ENCODE results near the gene TNFRSF4.
"Not testable (repeated sequence)": the region's sequence is repeated elsewhere in the genome, so short reads cannot be mapped to it uniquely, and the experiment has no call there.

Gene TNFRSF4
- total RNA-seq: 22.0 to 42.8 (median 27.6) reads per million in 4 donors

DNA sequence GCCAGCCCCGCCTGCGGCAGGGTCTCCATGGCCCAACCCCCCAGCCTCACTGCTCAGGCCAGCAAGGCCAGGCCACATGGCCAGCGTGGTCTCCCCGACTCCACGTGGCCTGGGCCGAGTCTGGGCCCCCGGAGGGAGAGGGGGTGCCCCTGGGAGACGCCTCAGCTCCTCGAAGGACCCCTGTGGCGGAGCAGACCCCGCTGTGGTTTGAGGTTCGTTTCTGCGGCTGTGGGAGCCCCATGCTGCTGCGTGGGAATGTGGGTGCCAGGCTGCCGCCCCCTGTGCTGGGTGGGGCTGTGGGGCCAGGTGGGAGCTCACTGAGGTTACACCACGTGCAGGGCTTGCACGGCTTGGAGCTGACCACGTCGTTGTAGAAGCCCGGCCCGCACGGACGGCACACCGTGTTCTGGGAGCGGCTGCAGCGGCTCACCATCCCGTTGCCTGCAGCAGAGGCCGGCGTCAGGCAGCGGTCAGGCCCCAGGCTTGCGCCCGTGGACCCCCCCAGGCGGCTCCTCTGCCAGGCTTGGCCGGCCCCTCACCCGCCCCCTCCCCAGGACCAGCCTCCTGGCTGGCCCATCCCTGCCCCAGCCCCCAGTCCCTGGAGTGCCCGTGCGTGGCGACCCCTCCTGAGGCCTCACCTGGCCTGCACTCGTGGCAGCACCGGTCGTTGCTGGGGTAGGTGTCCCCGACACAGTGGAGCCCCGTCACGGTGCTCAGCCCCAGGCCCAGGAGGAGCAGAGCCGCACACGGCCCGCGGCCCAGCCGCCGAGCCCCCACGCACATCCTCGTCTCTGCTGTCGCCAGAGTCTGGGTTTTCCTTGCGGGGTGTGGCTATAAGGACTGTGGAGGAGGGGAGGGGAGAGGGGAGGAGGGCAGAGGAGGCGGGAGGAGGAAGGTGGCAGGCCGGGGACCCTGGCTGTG is at the start of gene TNFRSF4:
TSS of gene TNFRSF4 (minus strand) at position 809 of the 921 bp plus-strand sequence. CDS start at position 783, 26 bp downstream.
- DNase-seq: peak in 4 of 5 donors; percentile 9 to 58 (median 30)

DNA sequence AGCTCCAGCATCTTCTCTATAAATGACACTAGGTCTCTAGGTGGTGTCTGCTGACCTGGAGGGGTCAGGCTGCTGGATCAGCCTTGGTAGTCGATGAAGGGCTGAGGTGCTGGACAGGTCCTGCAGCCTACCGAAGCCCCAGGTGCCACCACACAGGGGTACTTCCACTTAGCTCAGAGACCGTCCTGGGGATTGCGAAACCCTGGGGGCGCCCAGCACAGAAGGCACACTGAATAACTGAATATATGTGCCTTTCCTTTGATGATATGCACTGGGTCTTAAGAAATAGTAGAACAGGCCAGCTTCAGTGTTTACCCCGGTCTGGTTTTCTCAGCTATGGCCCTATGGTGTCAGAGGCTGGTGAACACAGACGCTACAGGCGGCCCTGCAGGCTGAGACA is 48.8 kb upstream of the TNFRSF4 start:
- no peak for DNase-seq

GRCh38 chr1:1262071-1262470 is 48.1 kb upstream of the TNFRSF4 start:
- no peak for DNase-seq

DNA sequence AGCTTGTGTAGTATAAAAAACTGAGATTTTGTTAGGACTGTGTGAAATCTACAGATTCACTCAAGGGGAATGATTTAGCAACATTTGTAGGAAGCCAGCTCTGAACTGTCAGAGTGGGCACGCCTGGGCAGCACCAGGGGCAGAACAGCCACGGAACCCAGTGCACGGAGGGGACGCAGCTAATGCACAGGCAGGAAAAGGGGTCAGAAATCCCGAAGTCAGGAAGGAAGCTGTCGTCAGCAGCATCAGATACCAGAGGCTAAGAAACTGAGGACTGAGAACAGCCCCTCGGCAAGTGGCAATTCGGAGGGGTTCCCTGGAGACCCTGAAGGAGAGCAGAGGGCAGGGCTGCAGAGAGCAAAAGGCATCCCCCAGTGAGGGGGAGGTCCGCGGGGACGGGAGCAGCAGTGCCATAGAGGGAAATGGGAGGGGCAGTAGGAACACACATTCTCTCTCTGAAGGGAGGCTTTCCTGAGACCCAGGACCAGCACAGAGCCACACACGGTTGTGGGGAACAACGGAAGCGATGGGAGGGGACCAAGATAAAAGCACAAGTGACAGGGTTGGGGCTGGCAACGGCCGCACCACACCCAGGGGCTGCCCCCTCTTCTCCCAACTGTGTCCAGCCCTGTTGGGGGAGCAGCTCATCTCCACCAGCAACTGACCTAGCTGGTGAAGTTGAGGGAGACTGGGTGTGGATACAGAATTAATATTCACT is 47.0 kb upstream of the TNFRSF4 start:
- DNase-seq: no peak

GRCh38 chr1:1259951-1260600 is 46.1 kb upstream of the TNFRSF4 start:
- no peak for DNase-seq

- DNase-seq: no peak
Measured at GRCh38 chr1:1259540-1259939, 45.6 kb upstream of the TNFRSF4 start.

GRCh38 chr1:1259119-1259488 is 45.2 kb upstream of the TNFRSF4 start:
- no peak for DNase-seq

DNA sequence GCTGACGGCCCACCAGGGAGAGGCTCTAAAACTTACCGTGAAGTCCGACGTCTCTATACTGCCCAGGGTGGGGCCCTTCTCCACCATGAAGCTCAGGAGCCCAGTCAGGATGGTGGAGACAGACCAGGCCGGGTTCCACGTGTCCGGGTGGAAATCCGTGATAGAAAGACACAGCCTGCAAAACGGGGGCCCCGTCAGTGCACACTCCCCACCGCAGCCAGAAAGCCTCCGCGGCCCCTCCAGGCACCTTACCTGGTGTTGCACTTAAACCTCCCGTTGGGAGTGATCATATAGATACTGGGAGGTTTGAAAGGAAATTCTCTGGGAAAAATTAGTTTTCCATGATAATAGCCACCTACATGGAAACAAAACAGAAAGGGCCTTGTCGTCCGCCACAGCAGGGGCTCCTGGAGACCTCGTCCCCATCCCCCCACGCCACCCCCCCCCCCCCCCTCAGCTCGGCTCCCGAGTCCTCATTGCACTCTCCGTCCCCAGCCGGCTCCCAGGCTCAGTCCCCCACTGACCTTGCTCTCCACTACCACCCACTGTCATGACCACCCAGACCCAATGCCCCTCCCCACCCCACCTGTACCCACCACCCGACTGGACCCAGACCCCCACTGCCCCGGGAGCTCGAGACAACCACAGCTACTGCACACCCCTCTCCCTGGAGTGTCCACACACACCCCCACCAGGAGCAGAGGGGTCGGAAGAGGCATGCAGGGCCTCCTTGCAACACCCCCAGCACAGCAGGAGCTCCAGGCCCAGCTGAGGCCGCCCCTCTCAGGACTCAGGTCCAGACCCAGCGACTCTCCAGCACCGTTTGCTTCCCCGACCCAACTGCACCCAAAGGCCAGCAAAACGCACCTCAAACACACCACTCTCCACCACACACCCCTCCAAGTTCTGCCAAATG is 43.3 kb upstream of the TNFRSF4 start:
- DNase-seq: no peak

DNA sequence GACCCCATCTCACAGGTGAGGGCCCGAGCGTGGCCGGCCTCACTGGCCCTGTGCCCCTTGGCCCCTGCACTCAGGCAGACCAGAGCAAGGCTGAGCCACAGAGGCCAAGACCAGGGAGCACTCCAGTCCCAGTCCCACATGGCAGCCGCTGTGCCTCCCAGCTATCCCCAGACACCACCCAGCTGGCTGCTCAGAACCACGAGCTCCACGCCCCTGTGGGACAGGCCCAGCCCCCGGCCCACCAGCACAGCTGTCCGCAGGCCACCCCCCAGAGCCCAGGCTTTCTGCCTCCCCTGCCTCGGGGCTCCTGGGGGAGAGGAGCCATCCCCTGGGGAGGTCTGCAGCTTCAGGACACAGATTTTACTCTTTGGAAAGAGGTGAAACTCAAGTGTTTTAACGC is 41.7 kb upstream of the TNFRSF4 start:
- DNase-seq: no peak

DNA sequence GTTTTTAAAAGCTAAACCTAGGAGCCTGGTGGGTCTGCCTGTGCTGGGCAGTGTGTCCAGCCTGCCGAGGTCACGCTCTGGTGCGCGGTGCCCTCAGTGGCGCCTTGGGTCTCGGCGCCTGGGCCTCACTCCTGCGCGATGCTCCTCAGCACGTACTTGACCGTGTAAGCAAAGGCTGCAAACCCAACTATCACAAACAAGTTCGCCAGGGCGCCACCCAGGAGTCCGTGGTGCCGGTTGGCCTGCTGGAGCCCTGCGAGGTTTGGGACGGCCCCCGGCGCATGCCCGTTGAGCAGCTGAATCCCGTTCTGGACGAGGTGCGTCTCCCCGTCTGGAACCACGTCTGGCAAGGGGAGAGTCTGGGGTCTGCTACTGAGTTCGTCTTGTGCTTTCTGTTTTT is 41.1 kb upstream of the TNFRSF4 start:
- DNase-seq: no peak

DNA sequence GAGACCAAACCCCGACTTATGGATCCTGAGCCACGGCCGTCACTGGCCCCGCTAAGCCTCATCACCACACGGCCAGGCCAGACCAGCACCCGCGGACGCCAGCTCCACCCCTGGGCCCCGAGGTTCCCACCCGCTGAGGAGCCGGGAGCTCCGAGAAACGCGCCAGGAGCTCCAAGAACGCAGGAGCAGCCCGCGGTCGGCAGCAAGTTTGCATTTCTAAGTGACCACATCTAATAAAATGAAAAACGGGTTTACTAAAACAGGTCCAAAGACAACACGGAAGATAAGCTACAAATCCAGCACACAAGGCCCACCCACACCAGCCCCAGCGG is 40.7 kb upstream of the TNFRSF4 start:
- DNase-seq: no peak

DNA sequence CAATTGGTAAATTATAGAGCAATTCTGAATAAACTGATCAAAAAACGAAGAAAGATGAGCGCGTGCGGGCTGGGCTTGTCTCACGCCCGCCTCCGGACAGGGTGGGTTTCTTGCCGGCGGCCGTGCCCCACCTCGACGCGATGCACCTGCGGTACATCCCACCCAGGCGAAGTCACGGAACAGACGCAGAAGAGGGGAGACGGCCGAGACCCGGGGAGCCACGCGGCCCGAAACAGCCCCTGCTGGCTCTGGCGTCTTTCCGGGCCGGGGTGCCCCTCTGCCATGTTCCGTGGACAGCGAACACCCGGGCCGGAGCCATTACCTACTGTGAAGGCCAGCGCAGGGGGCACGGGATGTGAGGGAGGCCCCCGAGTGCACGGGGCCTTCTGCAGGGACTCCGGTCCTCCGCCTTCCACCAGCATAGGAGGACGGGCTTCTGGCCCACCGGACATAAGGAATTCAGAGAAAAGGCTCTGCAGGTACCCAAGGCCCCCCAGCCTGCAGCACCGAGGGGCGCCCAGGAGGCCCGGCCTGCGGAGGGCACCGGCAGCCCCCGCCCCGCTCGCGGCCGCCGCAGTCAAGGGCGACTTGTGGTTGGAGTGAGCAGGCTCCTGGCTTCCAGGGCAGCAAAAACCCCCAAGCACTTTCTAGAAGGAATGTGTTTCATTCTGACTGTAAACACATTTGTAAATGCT is 40.2 kb upstream of the TNFRSF4 start:
- DNase-seq: no peak

DNA sequence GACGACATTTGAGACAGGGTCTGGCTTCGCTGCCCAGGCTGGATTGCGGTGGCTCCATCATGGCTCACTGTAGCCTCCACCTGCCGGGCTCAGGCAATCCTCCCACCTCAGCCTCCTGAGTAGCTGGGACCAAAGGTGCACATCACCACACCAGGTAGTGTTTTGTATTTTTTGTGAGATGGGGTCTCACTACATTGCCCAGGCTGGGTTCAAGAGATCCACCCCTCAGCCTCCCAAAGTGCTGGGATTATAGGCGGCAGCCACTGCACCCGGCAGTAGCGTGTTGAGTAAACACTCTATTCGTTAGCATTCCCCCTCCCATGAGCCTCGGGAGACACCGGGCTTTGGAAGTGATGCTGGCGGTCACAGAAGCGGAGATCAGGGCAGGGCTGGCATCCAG is 39.4 kb upstream of the TNFRSF4 start:
- DNase-seq: no peak

- peak in 4 of 5 donors; percentile 53 to 69 (median 61) for DNase-seq
Measured at GRCh38 chr1:1250786-1251284, 36.9 kb upstream of the TNFRSF4 start.

DNA sequence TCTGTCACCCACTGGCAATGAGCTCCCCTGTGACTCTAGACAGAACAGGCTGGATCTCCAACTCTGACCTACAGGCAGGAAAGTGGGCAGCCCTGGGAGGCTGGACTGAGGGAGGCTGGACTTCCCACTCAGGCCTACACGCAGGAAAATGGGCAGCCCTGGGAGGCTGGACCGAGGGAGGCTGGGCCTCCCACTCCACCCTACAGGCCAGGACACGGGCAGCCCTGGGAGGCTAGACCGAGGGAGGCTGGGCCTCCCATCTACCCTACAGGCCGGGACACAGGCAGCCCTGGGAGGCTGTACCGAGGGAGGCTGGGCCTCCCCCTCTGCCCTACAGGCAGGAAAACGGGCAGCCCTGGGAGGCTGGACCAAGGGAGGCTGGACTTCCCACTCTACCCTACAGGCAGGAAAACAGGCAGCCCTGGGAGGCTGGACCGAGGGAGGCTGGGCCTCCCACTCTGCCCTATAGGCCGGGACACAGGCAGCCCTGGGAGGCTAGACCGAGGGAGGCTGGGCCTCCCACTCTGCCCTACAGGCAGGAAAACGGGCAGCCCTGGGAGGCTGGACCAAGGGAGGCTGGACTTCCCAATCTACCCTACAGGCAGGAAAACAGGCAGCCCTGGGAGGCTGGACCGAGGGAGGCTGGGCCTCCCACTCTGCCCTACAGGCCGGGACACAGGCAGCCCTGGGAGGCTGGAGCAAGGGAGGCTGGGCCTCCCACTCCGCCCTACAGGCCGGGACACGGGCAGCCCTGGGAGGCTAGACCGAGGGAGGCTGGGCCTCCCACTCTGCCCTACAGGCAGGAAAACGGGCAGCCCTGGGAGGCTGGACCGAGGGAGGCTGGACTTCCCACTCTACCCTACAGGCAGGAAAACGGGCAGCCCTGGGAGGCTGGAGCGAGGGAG is 34.3 kb upstream of the TNFRSF4 start:
- not testable (repeated sequence) for DNase-seq

- no peak for DNase-seq
Measured at GRCh38 chr1:1247341-1247913, 33.5 kb upstream of the TNFRSF4 start.

- DNase-seq: no peak
Measured at GRCh38 chr1:1246577-1247340, 32.8 kb upstream of the TNFRSF4 start, which contains the start of gene C1QTNF12. Gene C1QTNF12 (minus strand): TSS chr1:1246722. CDS start chr1:1246690, 32 bp downstream.

- DNase-seq: no peak
Measured at GRCh38 chr1:1245817-1246576, 32.0 kb upstream of the TNFRSF4 start.

Measured in T-helper 1 cell (primary cell).